K562 (cell line): ENCODE results near the gene NT5C. TPM values are rescaled to one million over a fixed set of nuclear protein-coding genes. Genes with fewer than 3 reads are reported as not detected.

Experiments
- ATAC-seq: fragments of 200-7000 bp; cut with Tn5 transposase; 3 replicates; pipeline ENCODE4 v1.9.1; 2020; ENCODE audit warnings: moderate library complexity
- BruUV-seq: library from RNA; stranded (reverse); fragments of 400-500 nt; replicated peaks from 2 replicates; lab custom pipeline; 2021; lab: Mats Ljungman, UMichigan
- CTCF ChIA-PET: fragments of 300-600 bp; formaldehyde crosslinking; extraction: SDS; loops from one replicate; lab custom pipeline; 2021; ENCODE audit warnings: low intra/inter-chr PET ratio; lab: Yijun Ruan, JAX
- POLR2A ChIA-PET: fragments of 300-600, 350-650 bp; sonication (Branson Sonifier 250); formaldehyde crosslinking; extraction: SDS; loops from one replicate; lab custom pipeline; 2021; ENCODE audit warnings: antibody characterized with exemption, inconsistent platforms; lab: Yijun Ruan, JAX
- DNase-seq, 4 experiments: peaks; one replicate each; pipeline versions ENCODE4 v3.0.0 to v3.0.0-alpha.2; 2011 to 2018; ENCODE audit warnings: low spot score in 3 of 4, mixed read lengths in 3 of 4; ENCODE audit errors: extremely low read depth in 1 of 4
- FAIRE-seq: peaks from 2 replicates; lab custom pipeline; 2011; peaks lifted over from hg19 to GRCh38; lab: Jason Lieb, UNC
- H2AFZ ChIP-seq: 2 replicates; pipeline ENCODE4 v1.6.0; 2011; ENCODE audit warnings: low read depth, low read length, control low read depth, inconsistent platforms
- H3K27ac ChIP-seq: fragments of 200-600 bp; 3 replicates; pipeline ENCODE4 v1.8.0; 2011; ENCODE audit warnings: low read depth, mild to moderate bottlenecking, control low read depth, inconsistent platforms, low read length, moderate library complexity, mixed read lengths; ENCODE audit errors: extremely low read depth
- H3K27me3 ChIP-seq, 2 experiments: fragments of 300-600 bp in 1 of 2; 2 replicates in 1 of 2; 3 replicates in 1 of 2; pipeline versions ENCODE4 v1.6.0 to v1.8.0; 2011; ENCODE audit warnings: inconsistent platforms in 2 of 2, low read length in 2 of 2, mild to moderate bottlenecking in 1 of 2, mixed read lengths in 1 of 2, moderate library complexity in 1 of 2; ENCODE audit not compliant: control insufficient read depth in 2 of 2, insufficient read depth in 2 of 2
- H3K36me3 ChIP-seq: fragments of 300-600 bp; 3 replicates; pipeline ENCODE4 v1.8.0; 2011; ENCODE audit warnings: mild to moderate bottlenecking, low read length, inconsistent platforms; ENCODE audit not compliant: control insufficient read depth, insufficient read depth
- H3K4me1 ChIP-seq, 2 experiments: fragments of 200-600 bp in 1 of 2; replicated peaks in 1 of 2; 2 replicates in 1 of 2; 3 replicates in 1 of 2; pipeline versions ENCODE4 v1.5.1 to v1.8.0; 2011; ENCODE audit warnings: inconsistent platforms in 2 of 2, low read length in 2 of 2, mild to moderate bottlenecking in 1 of 2, mixed read lengths in 1 of 2, moderate library complexity in 1 of 2; ENCODE audit not compliant: control insufficient read depth in 2 of 2, insufficient read depth in 2 of 2
- H3K4me2 ChIP-seq: 2 replicates; pipeline ENCODE4 v1.6.1; 2011; ENCODE audit warnings: low read length, control low read depth, inconsistent platforms, mixed read lengths; ENCODE audit not compliant: insufficient read depth
- H3K4me3 ChIP-seq: fragments of 200-600 bp; sonication (generic), shearing (Covaris generic); 2 replicates; pipeline ENCODE4 v1.5.1; 2016; ENCODE audit warnings: control low read depth, inconsistent platforms
- H3K79me2 ChIP-seq: fragments of 200-600 bp; 3 replicates; pipeline ENCODE4 v1.8.0; 2011; ENCODE audit warnings: low read length, inconsistent platforms; ENCODE audit not compliant: control insufficient read depth, insufficient read depth
- H3K9ac ChIP-seq, 2 experiments: 2 replicates each; pipeline versions ENCODE4 v1.6.0 to v1.6.1; 2011; ENCODE audit warnings: low read depth in 2 of 2, low read length in 2 of 2, control low read depth in 1 of 2, inconsistent platforms in 1 of 2, mild to moderate bottlenecking in 1 of 2, mixed read lengths in 1 of 2; ENCODE audit not compliant: insufficient read depth in 1 of 2
- H3K9me1 ChIP-seq: one replicate; pipeline ENCODE4 v1.6.0; 2011; ENCODE audit warnings: inconsistent platforms, mild to moderate bottlenecking, low read length, moderate library complexity; ENCODE audit not compliant: control insufficient read depth, insufficient read depth
- H3K9me3 ChIP-seq: replicated peaks from 2 replicates; pipeline ENCODE4 v1.5.1; 2011; ENCODE audit warnings: low read depth, low read length, inconsistent platforms; ENCODE audit not compliant: control insufficient read depth, insufficient read depth
- H4K20me1 ChIP-seq: replicated peaks from 2 replicates; pipeline ENCODE4 v1.6.1; 2011; ENCODE audit warnings: low read length, inconsistent platforms, mixed read lengths; ENCODE audit not compliant: control insufficient read depth, insufficient read depth
- CUX1 ChIP-seq: fragments of 200-800 bp; sonication (Bioruptor generic); IDR thresholded peaks from 2 replicates; pipeline ENCODE4 v1.6.1; 2016; ENCODE audit warnings: missing genetic modification characterization, missing compliant biosample characterization
- HMBOX1 ChIP-seq: sonication (generic); IDR thresholded peaks from 2 replicates; pipeline ENCODE4 v1.6.1; 2016
- NBN ChIP-seq: fragments of 450-650 bp; IDR thresholded peaks from 2 replicates; pipeline ENCODE4 v1.6.1; 2016; ENCODE audit warnings: low read depth, mild to moderate bottlenecking
- SMARCA5 ChIP-seq: fragments of 450-650 bp; IDR thresholded peaks from 2 replicates; pipeline ENCODE4 v1.6.1; 2016
- TFAP4 ChIP-seq: sonication (generic); formaldehyde crosslinking; IDR thresholded peaks from 2 replicates; pipeline ENCODE4 v1.8.0; 2022; ENCODE audit warnings: missing genetic modification reagents, mild to moderate bottlenecking, moderate library complexity, borderline replicate concordance
- THRB ChIP-seq: fragments of 450-650 bp; formaldehyde crosslinking; conservative IDR thresholded peaks from 2 replicates; pipeline ENCODE4 v1.4.0; 2022; ENCODE audit warnings: mild to moderate bottlenecking, missing genetic modification characterization
- TOE1 ChIP-seq, 2 experiments: fragments of 450-650 bp in 1 of 2; sonication (generic) in 1 of 2; formaldehyde crosslinking in 1 of 2; IDR thresholded peaks; 2 replicates each; pipeline versions ENCODE4 v1.7.1 to v1.8.0; 2016 to 2022; ENCODE audit warnings: borderline replicate concordance in 2 of 2, mild to moderate bottlenecking in 2 of 2, antibody characterized with exemption in 1 of 2, inconsistent platforms in 1 of 2, low read depth in 1 of 2, missing genetic modification reagents in 1 of 2, moderate library complexity in 1 of 2
- ZNF282 ChIP-seq: sonication (generic); formaldehyde crosslinking; IDR thresholded peaks from 2 replicates; pipeline ENCODE4 v1.8.1; 2023; ENCODE audit warnings: missing genetic modification reagents
- WGBS: fragments of 100-300 bp; shearing (Covaris generic); methylation state at CpG from one replicate; pipeline ENCODE4 v1.1.6; 2016; ENCODE audit warnings: low coverage, mixed read lengths; ENCODE audit not compliant: insufficient coverage; ENCODE audit errors: missing lambda C conversion rate; 5-methylcytosine and 5-hydroxymethylcytosine counted together
- in situ Hi-C: fragments of 300-500 bp; cut with MboI; formaldehyde crosslinking; loops from 4 replicates; pipeline ENCODE4 v1.15.0; 2018; ENCODE audit warnings: inconsistent platforms, mixed read lengths
- intact Hi-C: fragments of 100-400 bp; cut with micrococcal nuclease; formaldehyde crosslinking; loops from 2 replicates; pipeline ENCODE4 v1.14.2; 2022
- polyA plus RNA-seq, 8 experiments: library from polyadenylated mRNA; depleted of rRNA in 4 of 8; stranded (reverse) in 5 of 8; unstranded in 3 of 8; fragments of >200 nt; fragmentation: Nextera tagmentation in 2 of 8; fragmentation: Illumina TruSeq in 1 of 8; extraction: Ambion mirVana in 2 of 8; extraction: Trizol in 1 of 8; gene quantifications; 2 replicates each; pipeline versions ENCODE4 v1.2.1 to v1.2.3, GENCODE V29; 2011 to 2014; ENCODE audit warnings: inconsistent platforms in 1 of 8, missing spikeins in 1 of 8
- total RNA-seq, 7 experiments: library from RNA; depleted of rRNA in 6 of 7; stranded (reverse); fragments of >200 nt in 6 of 7; fragmentation: Illumina TruSeq in 2 of 7; extraction: Trizol in 2 of 7; gene quantifications; 2 replicates each; pipeline versions ENCODE4 v1.2.1 to v1.2.3, GENCODE V29; 2011 to 2021; ENCODE audit warnings: low replicate concordance in 1 of 7

Gene NT5C
- total and polyA plus RNA-seq, 9 of the 15 experiments (the other 6 are each of a cell fraction or from before 2014, with no cell fraction given): 2.9 to 205 (median 45.0) TPM

- TF ChIP-seq THRB (CRISPR knock-in tag): no peak
These were observed 27.7 kb downstream of the NT5C start (continued) for GRCh38 chr17:75103601-75104554.

- in situ Hi-C loops (no loop called here), intact Hi-C loops (no loop called here)
- Histone ChIP-seq H3K4me1 (peaks cover 7 to 25% of the 10 kb centered on the region in 2 experiments; a peak in 4 of 5 replicates), H4K20me1 (no peaks in the 10 kb centered on the region), H3K9me1 (no peaks in the 10 kb centered on the region), H3K27ac (no peak overlapping the region), H2AFZ (no peak overlapping the region; the same call in 1 of the 2 replicates), H3K79me2 (no peaks in the 10 kb centered on the region), H3K9me3 (no peaks in the 10 kb centered on the region), H3K9ac (no peak overlapping the region; a peak in 1 of 4 replicates), H3K4me2 (no peak overlapping the region), H3K36me3 (no peaks in the 10 kb centered on the region), H3K4me3 (no peak overlapping the region), H3K27me3 (no peaks in the 10 kb centered on the region)
- WGBS: 23% methylated on average over 12 of the region's 12 CpGs
- FAIRE-seq (peak; percentile 23), ATAC-seq (peak; percentile 23; the same call in 2 of the 3 replicates), DNase-seq (peak in 1 of 4 experiments; percentile 47)
- BruUV-seq: no TSS peak
- POLR2A ChIA-PET: interaction anchor here (1.0 to 1.7 kb wide), 4 partner anchors 11 to 30 kb away, joined by 3 to 6 read pairs (median 4); no protein-coding TSS in a partner anchor
- CTCF ChIA-PET: no interaction called here
- TF ChIP-seq TFAP4 (CRISPR knock-in tag) (peak; percentile 38; the same call in 1 of the 2 replicates), HMBOX1 (no peak), TOE1 (IDR thresholded peaks at IDR 0.05; ENCODE audit: borderline replicate concordance) (no peak), TOE1 (CRISPR knock-in tag; IDR thresholded peaks at IDR 0.05; ENCODE audit: borderline replicate concordance, low read depth) (no peak), CUX1 (0 out of 2 replicates have a peak, but pooled peaks have one; percentile 33), ZNF282 (CRISPR knock-in tag) (no peak), NBN (peak; percentile 37; the same call in 1 of the 2 replicates), SMARCA5 (no peak)
These were observed 29.1 kb downstream of the NT5C start for GRCh38 chr17:75102385-75102821.
